ENCODE data around the gene GABPA. TPM values are rescaled to one million over a fixed set of nuclear protein-coding genes. Genes with fewer than 3 reads are reported as not detected.

The GABPA gene
- total RNA-seq, 1 donor from 2014 or later: 15.5 TPM

DNA sequence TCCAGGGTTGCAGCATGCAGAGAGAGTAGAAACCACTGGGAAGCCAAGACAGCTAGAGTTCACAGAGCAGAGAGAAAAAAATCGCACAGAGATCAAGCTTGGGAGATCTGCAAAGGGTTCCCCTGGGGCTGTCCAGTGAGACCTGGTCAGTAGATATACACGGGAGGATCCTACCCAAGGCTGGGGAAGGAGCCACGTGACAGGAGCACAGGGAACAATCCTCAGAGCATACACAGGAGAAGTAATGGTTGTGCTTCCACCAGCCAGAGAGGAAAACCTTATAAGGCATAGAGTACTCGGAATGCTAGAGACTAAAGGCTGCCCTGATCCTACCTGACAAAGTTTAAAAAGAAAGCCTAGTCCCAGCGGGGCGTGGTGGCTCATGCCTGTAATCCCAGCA, 53.9 kb downstream of the GABPA start:
- Histone ChIP-seq H3K4me3 (no peak overlapping the region), H3K27me3 (ENCODE audit: low read depth) (peaks cover 15% of the 10 kb centered on the region), H3K36me3 (no peaks in the 10 kb centered on the region), H3K4me1 (peaks cover 10% of the 10 kb centered on the region), H3K27ac (replicated peaks) (no peak overlapping the region), H3K9me3 (replicated peaks) (no peaks in the 10 kb centered on the region)
- intact Hi-C loops (cut with micrococcal nuclease): no loop called here
- no peak for DNase-seq
- TF ChIP-seq, protein P1, sequence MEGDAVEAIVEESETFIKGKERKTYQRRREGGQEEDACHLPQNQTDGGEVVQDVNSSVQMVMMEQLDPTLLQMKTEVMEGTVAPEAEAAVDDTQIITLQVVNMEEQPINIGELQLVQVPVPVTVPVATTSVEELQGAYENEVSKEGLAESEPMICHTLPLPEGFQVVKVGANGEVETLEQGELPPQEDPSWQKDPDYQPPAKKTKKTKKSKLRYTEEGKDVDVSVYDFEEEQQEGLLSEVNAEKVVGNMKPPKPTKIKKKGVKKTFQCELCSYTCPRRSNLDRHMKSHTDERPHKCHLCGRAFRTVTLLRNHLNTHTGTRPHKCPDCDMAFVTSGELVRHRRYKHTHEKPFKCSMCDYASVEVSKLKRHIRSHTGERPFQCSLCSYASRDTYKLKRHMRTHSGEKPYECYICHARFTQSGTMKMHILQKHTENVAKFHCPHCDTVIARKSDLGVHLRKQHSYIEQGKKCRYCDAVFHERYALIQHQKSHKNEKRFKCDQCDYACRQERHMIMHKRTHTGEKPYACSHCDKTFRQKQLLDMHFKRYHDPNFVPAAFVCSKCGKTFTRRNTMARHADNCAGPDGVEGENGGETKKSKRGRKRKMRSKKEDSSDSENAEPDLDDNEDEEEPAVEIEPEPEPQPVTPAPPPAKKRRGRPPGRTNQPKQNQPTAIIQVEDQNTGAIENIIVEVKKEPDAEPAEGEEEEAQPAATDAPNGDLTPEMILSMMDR (IDR thresholded peaks at IDR 0.05; ENCODE audit: borderline replicate concordance): no peak

DNA sequence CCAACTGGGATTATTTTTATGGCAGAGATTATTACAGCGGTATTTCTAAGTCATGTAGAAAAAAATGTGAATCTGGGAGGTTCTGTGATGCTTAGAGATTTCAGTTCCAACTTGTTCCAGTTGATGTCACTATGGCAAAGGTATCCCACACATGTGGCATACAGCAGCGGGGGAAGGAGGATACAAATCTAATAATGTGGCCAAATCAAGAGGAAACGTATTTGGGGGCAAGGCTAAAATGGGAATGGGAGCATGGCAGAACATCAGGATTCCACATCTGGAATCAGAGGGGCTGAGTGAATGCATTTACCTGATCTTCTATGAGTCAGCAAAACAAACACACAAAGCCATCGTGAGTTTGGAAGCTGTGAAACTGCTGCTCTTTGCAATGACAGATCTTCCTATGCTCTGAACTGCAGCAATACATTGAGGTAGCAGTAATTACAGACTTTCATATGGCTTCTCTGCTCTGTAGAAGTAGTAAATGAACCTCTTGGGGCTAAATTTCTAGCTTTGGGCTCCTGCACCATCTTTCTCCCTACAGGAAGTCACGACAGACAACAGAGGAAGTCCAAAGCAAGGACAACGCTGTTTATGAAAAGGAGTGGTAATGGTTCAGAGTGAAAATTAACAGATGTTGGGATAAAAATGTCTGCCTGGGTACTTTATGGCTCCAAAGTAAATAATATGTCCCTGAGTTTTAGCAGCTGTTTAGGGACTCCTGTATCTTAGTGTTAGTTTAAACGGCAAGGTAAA, 55.5 kb downstream of the GABPA start:
- DNase-seq: no peak
- Histone ChIP-seq H3K9me3 (replicated peaks) (no peaks in the 10 kb centered on the region), H3K4me3 (peak overlapping the region; percentile 58), H3K4me1 (peaks cover 10% of the 10 kb centered on the region), H3K27me3 (ENCODE audit: low read depth) (peaks cover 15% of the 10 kb centered on the region), H3K27ac (replicated peaks) (peak overlapping the region; percentile 33), H3K36me3 (no peaks in the 10 kb centered on the region)
- TF ChIP-seq, protein P1 (IDR thresholded peaks at IDR 0.05; ENCODE audit: borderline replicate concordance): peak; percentile 57
- intact Hi-C loops (cut with micrococcal nuclease): no loop called here

DNA sequence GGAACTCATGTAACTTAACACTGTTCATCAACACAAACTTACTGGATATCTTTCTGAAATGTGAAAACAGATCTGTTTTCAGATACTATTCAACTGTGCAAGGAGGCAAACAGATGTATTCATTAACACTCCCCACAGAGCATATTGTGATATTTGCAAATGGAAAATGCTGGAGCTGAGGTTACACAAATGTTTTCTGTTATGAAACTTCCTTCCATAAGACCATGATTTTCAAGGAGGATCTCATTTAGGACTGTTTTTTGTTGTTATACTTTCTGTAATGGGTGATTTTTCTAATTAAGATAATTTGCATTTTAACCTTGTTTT, 56.1 kb downstream of the GABPA start:
- Histone ChIP-seq H3K27ac (replicated peaks) (peak overlapping the region; percentile 33), H3K9me3 (replicated peaks) (no peaks in the 10 kb centered on the region), H3K36me3 (no peaks in the 10 kb centered on the region), H3K4me1 (peaks cover 10% of the 10 kb centered on the region), H3K27me3 (ENCODE audit: low read depth) (peaks cover 15% of the 10 kb centered on the region), H3K4me3 (peak overlapping the region; percentile 58)
- TF ChIP-seq, protein P1 (IDR thresholded peaks at IDR 0.05; ENCODE audit: borderline replicate concordance): no peak
- intact Hi-C loops (cut with micrococcal nuclease): no loop called here
- DNase-seq: no peak

DNA sequence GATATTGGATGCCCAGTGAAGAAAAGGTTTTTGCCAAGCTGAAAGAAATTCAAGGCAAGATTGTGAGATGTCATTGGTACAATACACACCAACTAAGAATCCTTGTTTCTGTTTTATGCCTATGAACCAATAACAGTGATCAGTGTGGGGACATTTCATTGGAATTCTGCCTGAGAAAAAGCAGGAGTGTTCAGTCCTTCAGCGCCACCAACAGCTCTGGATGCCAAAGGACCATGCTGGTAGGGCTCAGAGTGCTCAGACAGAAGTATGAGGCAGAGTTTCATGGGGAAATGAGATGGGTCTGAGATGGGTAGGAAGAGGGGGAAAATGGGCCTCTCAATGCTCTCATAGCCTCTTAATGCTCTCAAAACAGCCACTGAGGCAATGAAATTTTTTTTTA, 56.5 kb downstream of the GABPA start:
- intact Hi-C loops (cut with micrococcal nuclease): no loop called here
- H3K27ac ChIP-seq (replicated peaks): no peak overlapping the region
- peaks cover 15% of the 10 kb centered on the region for H3K27me3 ChIP-seq (ENCODE audit: low read depth)
- no peak for DNase-seq
- H3K4me3 ChIP-seq: no peak overlapping the region
- no peaks in the 10 kb centered on the region for H3K9me3 ChIP-seq (replicated peaks)
- H3K4me1 ChIP-seq: peaks cover 10% of the 10 kb centered on the region
- H3K36me3 ChIP-seq: no peaks in the 10 kb centered on the region
- TF ChIP-seq, protein P1 (IDR thresholded peaks at IDR 0.05; ENCODE audit: borderline replicate concordance): no peak

DNA sequence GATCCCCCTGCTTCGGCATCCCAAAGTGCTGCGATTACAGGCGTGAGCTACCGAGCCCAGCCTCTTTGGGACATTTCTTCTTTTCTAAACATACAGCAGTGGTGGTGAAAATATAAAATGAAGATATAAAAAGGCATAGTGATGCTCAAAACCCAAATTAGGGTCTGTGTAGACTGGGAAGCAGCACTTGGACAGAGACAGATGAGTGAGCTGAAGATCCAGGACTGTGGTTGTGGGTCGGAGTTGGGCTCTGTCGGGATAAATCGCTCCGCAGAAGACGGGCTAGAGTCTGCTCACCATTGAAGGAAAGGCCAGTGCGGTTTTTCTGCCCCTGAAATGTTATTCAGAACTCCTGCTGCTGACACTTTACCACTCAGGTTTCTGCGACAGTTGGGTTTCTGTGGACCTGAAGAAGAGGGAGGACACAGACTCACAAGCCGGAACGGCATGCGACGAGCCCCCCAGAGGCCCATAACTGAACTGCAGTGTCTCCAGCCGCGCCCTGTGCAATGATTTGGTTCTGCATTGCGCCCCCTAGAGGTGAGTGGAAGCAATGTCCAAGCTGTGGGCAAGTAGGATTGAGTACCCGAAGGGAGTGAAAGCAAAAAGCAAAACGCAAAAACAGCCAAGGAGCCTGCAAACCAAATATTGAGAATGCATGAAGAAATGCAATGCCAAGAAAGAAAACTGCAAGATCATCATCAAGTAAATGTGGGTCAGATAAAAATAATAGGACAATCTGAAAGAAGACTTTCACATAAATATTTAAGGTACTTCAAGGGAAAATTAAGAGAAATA, 66.6 kb downstream of the GABPA start:
- H3K9me3 ChIP-seq (replicated peaks): no peaks in the 10 kb centered on the region

More for the DNA sequence above, 66.6 kb downstream of the GABPA start:
- intact Hi-C loops (cut with micrococcal nuclease): no loop called here
- Histone ChIP-seq H3K27ac (replicated peaks) (no peak overlapping the region), H3K4me3 (peak overlapping the region; percentile 25), H3K4me1 (no peaks in the 10 kb centered on the region), H3K36me3 (no peaks in the 10 kb centered on the region), H3K27me3 (ENCODE audit: low read depth) (no peaks in the 10 kb centered on the region)
- peak; percentile 76 for DNase-seq
- TF ChIP-seq, protein P1 (IDR thresholded peaks at IDR 0.05; ENCODE audit: borderline replicate concordance): peak; percentile 98

All from left ventricle myocardium inferior (tissue), 1 donor.